Measurements from ENCODE around the gene SIK3.

Gene SIK3

GRCh38 chr11:116895048-116895757 is 203.0 kb downstream of the SIK3 start:
- peak; percentile 33 for DNase-seq (ENCODE audit: low read depth)

DNA sequence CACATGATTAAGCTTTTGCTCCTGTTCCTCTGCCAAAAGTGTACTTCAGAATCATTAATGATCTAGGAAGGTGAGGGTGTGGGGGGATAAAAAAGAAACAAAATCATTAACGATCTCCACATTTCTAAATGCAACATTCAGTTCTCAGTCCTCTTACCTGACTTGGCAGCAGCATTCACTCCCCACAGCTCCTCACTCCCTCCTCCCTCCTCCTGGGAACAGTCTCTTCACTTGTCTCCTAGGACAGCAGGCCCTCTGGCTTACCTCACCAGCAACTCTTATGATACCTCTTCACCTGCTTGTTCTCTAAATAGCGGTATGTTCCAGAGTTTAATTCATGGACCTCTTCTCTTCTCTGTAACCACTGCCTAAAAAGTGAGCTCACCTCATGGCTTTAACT is 204.3 kb downstream of the SIK3 start:
- DNase-seq (ENCODE audit: low read depth): no peak

GRCh38 chr11:116893437-116893836 is 204.8 kb downstream of the SIK3 start:
- no peak for DNase-seq (ENCODE audit: low read depth)

DNA sequence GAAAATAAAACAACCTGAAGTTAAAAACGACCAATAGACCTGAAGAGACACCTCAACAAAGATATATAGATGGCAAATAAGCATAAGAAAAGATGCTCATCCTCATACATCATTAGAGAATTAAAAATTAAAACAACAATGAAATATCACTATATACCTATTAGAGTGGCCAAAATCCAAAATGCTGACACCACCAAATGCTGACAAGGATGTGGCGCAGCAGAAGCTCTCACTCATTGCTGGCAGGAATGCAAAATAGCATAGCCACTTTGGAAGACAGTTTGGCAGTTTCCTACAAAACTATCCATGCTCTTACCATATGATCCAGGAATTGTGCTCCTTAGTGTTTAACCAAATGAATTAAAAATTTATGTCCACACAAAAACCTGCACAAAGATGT is 205.9 kb downstream of the SIK3 start:
- no peak for DNase-seq (ENCODE audit: low read depth)

- DNase-seq (ENCODE audit: low read depth): no peak
These were observed 206.5 kb downstream of the SIK3 start for GRCh38 chr11:116891746-116892145.

DNA sequence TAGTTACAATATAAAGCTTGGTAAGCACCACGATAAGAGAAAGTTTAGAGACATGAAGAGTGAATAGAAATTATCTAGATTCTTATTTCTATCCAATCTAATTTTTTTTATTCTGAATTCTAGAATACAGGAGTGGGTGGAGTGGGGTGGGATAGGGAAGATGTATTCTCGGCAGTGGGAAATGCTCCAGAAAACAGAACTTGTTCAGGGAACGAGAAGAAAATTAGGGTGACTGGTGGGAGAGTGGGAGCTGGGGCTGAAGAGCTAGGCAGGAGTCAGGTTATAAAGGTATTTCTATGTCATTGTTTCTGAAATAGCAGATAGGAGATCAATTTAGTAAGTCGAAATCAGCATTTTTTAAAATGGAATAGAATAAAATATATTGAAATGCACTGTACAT is 207.6 kb downstream of the SIK3 start:
- no peak for DNase-seq (ENCODE audit: low read depth)

- DNase-seq (ENCODE audit: low read depth): no peak
These were observed 208.0 kb downstream of the SIK3 start for GRCh38 chr11:116890193-116890592.

- DNase-seq (ENCODE audit: low read depth): no peak
These were observed 209.2 kb downstream of the SIK3 start for GRCh38 chr11:116888884-116889549.

- DNase-seq (ENCODE audit: low read depth): peak; percentile 54
These were observed 210.2 kb downstream of the SIK3 start for GRCh38 chr11:116888024-116888423.

DNA sequence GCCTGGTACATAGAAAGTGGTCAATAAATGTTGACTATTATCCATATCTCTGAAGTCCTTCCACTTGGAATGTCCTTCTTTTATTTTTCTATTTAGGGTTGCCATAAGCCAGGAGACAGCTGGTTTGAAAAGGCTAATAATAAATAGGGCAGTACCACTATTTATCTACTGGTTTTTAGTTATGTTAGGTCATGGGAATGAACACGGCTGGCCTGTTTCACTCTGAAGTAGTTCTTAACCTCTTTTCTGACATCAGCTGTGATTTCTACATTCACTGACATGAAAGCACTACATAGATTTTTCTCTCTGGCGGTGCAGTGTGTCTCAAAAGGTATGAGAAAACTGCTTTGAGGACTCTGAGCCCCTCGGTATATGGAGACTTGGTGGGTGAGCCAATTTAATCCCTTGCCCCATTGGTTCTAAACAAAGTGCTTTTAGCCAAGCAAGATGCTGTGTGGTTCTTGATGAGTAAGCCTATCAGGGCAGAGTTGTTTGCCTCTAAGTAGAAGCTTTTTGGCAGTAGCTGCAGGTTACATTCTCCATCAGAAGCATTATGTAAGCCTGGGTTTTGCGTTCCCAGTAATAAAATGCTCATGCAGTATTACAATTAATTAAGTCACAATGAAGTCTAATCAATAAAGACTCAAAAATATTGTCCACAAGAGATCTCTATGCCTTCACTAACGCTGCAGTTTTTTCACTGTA is 212.1 kb downstream of the SIK3 start:
- peak; percentile 56 for DNase-seq (ENCODE audit: low read depth)

DNA sequence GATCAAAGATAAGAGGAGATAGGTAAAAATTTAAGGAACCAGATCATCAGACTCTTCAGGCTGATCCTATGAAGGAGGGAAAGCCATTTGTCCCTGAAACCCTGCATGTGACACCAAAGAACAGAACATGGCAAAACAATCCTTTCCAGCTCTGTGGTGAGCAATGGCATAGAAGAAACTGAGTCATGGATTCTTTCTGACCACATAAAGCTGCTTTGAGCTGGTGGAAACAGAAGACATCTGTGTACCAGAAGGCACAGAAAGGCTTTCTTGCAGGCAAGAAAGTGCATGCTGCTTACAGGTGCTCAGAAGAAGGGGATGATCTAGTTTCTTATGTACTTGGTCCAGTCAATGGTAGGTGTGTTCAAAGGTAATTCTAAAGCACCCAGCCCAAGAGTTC is 215.8 kb downstream of the SIK3 start:
- DNase-seq (ENCODE audit: low read depth): peak; percentile 68

- no peak for DNase-seq (ENCODE audit: low read depth)
These were observed 217.1 kb downstream of the SIK3 start for GRCh38 chr11:116881143-116881542.

- DNase-seq (ENCODE audit: low read depth): peak; percentile 74
These were observed 218.2 kb downstream of the SIK3 start for GRCh38 chr11:116879800-116880625.

- no peak for DNase-seq (ENCODE audit: low read depth)
These were observed 221.6 kb downstream of the SIK3 start for GRCh38 chr11:116876656-116877055.

- DNase-seq (ENCODE audit: low read depth): no peak
These were observed 223.0 kb downstream of the SIK3 start for GRCh38 chr11:116875194-116875593.

- DNase-seq (ENCODE audit: low read depth): peak; percentile 95
These were observed 224.0 kb downstream of the SIK3 start for GRCh38 chr11:116874251-116874650.

DNA sequence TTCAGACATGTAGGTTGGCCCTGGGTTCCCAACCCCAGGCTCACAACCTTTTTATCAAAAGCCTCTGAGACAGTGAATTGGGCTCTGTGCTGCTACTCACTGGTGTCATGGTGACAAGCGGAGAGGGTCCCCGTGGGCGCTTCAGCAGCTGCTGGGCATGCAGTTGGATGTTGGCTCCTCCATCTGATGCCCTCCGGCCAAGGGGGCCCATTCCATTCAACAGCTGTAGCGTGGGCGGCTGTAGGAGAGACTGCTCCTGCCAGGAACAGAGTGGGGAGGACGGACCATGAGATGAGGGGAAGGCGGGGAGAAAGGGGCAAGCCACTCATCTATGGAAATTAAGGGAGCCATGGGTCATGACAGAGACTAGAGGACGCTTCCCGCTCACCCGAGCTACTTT is 224.8 kb downstream of the SIK3 start:
- DNase-seq (ENCODE audit: low read depth): no peak

- peak; percentile 87 for DNase-seq (ENCODE audit: low read depth)
These were observed 227.0 kb downstream of the SIK3 start for GRCh38 chr11:116871248-116871647.

DNA sequence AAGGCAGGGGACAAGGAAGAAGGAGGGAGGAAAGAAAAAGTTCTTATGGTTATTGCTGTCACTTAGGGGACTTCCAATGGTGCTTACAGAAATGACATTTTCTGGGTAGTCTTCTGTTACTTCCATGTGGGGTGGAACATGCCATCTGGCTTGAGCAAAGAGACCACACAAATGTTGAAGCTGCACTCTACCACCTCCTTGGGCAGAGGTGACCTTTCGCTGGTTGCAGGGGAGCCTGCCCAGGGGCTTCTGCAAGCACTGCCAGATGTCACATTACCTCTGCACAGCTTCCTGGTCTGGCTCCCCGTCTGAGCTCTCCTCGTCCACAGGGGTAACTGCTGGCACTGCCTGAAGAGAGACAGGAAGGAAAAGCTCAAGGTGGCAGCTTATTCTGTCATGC is 228.2 kb downstream of the SIK3 start:
- no peak for DNase-seq (ENCODE audit: low read depth)

- DNase-seq (ENCODE audit: low read depth): no peak
These were observed 228.6 kb downstream of the SIK3 start for GRCh38 chr11:116869610-116870009.

DNA sequence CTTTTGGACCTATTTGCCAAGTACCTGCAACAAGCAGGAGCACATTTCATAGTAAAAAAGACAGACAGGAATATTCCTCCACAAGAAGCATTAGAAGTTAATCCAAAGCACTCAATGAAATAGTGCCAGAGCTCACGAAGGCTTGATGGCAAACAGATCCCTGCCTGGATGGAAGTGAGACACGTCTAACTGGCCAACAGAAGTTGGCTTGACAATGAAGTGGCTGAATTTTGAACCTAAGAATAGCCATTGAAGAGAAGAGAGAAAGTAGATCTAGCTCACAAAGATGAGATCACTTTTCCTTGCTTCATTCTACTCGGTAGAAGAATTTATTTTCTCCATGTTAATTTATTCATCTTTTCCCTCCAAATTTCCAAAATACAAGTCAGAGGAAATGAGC is 230.2 kb downstream of the SIK3 start:
- no peak for DNase-seq (ENCODE audit: low read depth)

DNA sequence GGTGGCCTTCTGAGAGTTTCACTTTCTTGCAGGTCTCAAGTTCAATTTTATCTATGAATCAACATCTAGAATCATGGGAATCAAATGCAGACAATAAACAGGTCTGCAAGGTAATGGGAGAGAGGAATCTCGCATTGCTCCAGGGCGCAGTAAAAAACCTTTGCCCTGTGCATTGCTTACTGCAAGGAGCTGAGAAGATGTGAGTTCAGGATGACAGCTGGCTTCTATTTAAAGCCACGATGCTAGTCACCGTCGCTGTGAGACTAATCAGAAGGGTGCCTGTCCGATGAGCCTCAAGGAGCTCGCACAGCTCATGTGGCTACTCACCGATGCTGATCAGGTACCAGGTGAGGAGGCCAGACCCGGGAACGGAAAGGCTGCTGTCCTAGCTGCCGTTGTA is 230.6 kb downstream of the SIK3 start:
- DNase-seq (ENCODE audit: low read depth): no peak
